Measurements from ENCODE around the gene KCNA5. TPM values are rescaled to one million over a fixed set of nuclear protein-coding genes. Genes with fewer than 3 reads are reported as not detected.

The KCNA5 gene
- total RNA-seq, 1 experiment from 2014 or later = not detected

- H3K9ac ChIP-seq (ENCODE audit: low read length) = no peak overlapping the region
- H3K9me2 ChIP-seq (ENCODE audit: insufficient read depth) = no peaks in the 10 kb centered on the region
- POLR2A ChIA-PET = no interaction called here
- H3K4me2 ChIP-seq (ENCODE audit: low read length) = no peak overlapping the region
- H4K20me1 ChIP-seq (ENCODE audit: insufficient read depth) = no peaks in the 10 kb centered on the region
- H3K27ac ChIP-seq (ENCODE audit: low read depth, low read length) = no peak overlapping the region
- no peaks in the 10 kb centered on the region for H3K9me3 ChIP-seq (ENCODE audit: control insufficient read depth in 1 of 2, insufficient read depth in 1 of 2, low read depth in 1 of 2, low read length in 2 of 2)
- ATAC-seq (no peak), DNase-seq (ENCODE audit: low read depth, low spot score) (no peak)
- H2AFZ ChIP-seq (ENCODE audit: low read depth, low read length, poor library complexity, severe bottlenecking) = no peak overlapping the region
- no peak overlapping the region for H3K4me3 ChIP-seq (replicated peaks in 1 of 2; ENCODE audit: low read depth in 1 of 2, low read length in 2 of 2)
- TF ChIP-seq ATF3 (IDR thresholded peaks at IDR 0.05) (no peak), POLR2AphosphoS5 (IDR thresholded peaks at IDR 0.05; ENCODE audit: low read depth, low read length) (no peak), CBX3 (IDR thresholded peaks at IDR 0.05; ENCODE audit: low read depth) (no peak), YY1 (IDR thresholded peaks at IDR 0.05; ENCODE audit: extremely low read depth, insufficient replicate concordance, low read depth, low read length) (no peak), ZFX (IDR thresholded peaks at IDR 0.05) (no peak), CEBPB (IDR thresholded peaks at IDR 0.05; ENCODE audit: low read depth) (no peak), EZH2 (IDR thresholded peaks at IDR 0.05) (no peak), SIN3A (IDR thresholded peaks at IDR 0.05; ENCODE audit: low read depth) (no peak), ELF1 (IDR thresholded peaks at IDR 0.05; ENCODE audit: borderline replicate concordance, low read depth) (no peak), RAD21 (IDR thresholded peaks at IDR 0.05; ENCODE audit: low read depth) (no peak), SRF (IDR thresholded peaks at IDR 0.05; ENCODE audit: low read depth) (no peak)
- TF ChIP-seq, protein P1, sequence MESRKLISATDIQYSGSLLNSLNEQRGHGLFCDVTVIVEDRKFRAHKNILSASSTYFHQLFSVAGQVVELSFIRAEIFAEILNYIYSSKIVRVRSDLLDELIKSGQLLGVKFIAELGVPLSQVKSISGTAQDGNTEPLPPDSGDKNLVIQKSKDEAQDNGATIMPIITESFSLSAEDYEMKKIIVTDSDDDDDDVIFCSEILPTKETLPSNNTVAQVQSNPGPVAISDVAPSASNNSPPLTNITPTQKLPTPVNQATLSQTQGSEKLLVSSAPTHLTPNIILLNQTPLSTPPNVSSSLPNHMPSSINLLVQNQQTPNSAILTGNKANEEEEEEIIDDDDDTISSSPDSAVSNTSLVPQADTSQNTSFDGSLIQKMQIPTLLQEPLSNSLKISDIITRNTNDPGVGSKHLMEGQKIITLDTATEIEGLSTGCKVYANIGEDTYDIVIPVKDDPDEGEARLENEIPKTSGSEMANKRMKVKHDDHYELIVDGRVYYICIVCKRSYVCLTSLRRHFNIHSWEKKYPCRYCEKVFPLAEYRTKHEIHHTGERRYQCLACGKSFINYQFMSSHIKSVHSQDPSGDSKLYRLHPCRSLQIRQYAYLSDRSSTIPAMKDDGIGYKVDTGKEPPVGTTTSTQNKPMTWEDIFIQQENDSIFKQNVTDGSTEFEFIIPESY (IDR thresholded peaks at IDR 0.05; ENCODE audit: extremely low read depth, insufficient replicate concordance, low read length) = no peak
- TF ChIP-seq, protein P2, sequence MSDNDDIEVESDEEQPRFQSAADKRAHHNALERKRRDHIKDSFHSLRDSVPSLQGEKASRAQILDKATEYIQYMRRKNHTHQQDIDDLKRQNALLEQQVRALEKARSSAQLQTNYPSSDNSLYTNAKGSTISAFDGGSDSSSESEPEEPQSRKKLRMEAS (IDR thresholded peaks at IDR 0.05) = no peak
- RAD21 ChIA-PET (ENCODE audit: low non-redundant PET in 1 of 2, low total read pairs in 2 of 2, uncharacterized antibody in 2 of 2, unreplicated experiment in 2 of 2) = no interaction called here
- intact Hi-C loops (cut with micrococcal nuclease) = no loop called here
- CTCF ChIA-PET = no interaction called here
- H3K79me2 ChIP-seq (ENCODE audit: insufficient read depth, low read length) = no peaks in the 10 kb centered on the region
- H3K4me1 ChIP-seq (ENCODE audit: control insufficient read depth in 1 of 2, insufficient read depth in 2 of 2, low read length in 2 of 2) = no peaks in the 10 kb centered on the region
- peaks cover 39% of the 10 kb centered on the region for H3K27me3 ChIP-seq (ENCODE audit: insufficient read depth, low read length)
- no peaks in the 10 kb centered on the region for H3K36me3 ChIP-seq (ENCODE audit: control insufficient read depth in 1 of 2, insufficient read depth in 2 of 2, low read length in 2 of 2)
- BruUV-seq (replicated peaks) = no TSS peak
Observed at GRCh38 chr12:5016526-5016925, 27.2 kb upstream of the KCNA5 start.

Measured in HCT116 (cell line).